Measurements from ENCODE around the gene BAG5.

DNA sequence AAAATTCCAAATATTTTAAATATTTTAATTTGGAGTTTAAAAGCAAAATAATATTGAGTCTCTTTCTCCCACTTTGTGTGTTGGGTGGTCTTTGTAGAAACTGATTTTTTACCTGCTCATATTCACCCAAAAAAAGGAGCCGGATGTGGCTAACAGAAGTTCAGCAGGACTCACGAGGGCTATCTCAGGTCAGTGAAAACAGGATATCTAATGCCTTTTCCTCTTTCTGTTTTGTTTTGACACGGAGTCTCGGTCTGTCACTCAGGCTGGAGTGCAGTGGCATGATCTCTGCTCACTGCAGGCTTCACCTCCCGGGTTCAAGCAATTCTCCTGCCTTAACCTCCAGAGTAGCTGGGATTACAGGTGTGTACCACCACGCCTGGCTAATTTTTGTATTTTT is 31.1 kb upstream of the BAG5 start:
- TF ChIP-seq EZH2 (IDR thresholded peaks at IDR 0.05) (no peak), POLR2AphosphoS5 (IDR thresholded peaks at IDR 0.05; ENCODE audit: borderline replicate concordance, low read depth, low read length) (no peak)

Measured in SK-N-MC (cell line).